ENCODE measurements around the gene P3H2.

The P3H2 gene

DNA sequence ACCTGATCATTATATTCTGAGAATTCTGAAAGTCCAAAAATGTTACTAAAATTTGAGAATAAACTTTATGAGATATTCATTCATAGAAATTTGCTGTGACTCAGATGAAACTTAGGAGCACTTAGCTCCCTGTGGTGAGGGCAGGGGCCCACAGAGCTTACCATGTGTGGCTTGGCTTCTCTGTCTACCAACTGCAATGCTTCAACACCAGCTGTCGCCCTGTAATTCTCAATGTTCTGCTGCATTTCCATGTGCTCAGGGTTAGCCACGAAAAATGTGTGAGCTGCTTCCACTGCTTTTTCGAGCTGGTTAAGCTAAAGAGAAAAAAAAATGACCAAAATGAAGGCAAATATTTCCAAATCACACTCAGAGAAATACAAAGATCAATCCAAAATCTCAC is 125.6 kb downstream of the P3H2 start:
- no peaks in the 10 kb centered on the region for H3K36me3 ChIP-seq (ENCODE audit: control insufficient read depth, low read depth, low read length)
- no peaks in the 10 kb centered on the region for H3K27me3 ChIP-seq (ENCODE audit: control insufficient read depth, insufficient read depth, low read length)
- no peak overlapping the region for H3K27ac ChIP-seq (ENCODE audit: low read length)

DNA sequence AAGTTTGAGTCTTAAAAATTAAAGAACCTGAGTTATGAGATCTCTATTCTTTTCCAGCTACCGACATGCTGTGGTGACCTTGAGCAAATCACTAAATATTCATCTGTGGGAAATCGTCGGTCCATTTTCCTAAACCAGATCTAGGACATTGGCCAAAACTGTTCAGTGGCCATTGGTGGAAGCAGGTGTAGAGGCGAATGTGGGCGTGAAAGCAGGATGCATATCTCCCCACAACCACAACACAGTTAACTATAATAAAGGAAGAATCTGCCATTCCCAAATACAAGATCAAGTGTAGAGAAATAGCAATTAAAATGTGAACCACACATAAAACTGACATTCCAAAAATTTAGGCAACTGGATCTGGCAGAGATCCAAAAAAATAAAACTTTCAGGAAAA is 129.9 kb downstream of the P3H2 start:
- H3K9ac ChIP-seq (ENCODE audit: low read length) = no peak overlapping the region
- H3K27ac ChIP-seq (ENCODE audit: low read length) = no peak overlapping the region
- H3K9me3 ChIP-seq (ENCODE audit: control insufficient read depth, low read depth, low read length) = no peaks in the 10 kb centered on the region
- no peaks in the 10 kb centered on the region for H3K27me3 ChIP-seq (ENCODE audit: control insufficient read depth, insufficient read depth, low read length)
- no peak overlapping the region for H3K4me3 ChIP-seq (ENCODE audit: low read length)
- H3K4me1 ChIP-seq (ENCODE audit: control insufficient read depth, low read depth, low read length) = peaks cover 32% of the 10 kb centered on the region
- H3K36me3 ChIP-seq (ENCODE audit: control insufficient read depth, low read depth, low read length) = no peaks in the 10 kb centered on the region

More for the DNA sequence above, 125.6 kb downstream of the P3H2 start:
- H3K9me3 ChIP-seq (ENCODE audit: control insufficient read depth, low read depth, low read length) = no peaks in the 10 kb centered on the region
- peak overlapping the region; percentile 28 for H3K9ac ChIP-seq (ENCODE audit: low read length)
- peaks cover 42% of the 10 kb centered on the region for H3K4me1 ChIP-seq (ENCODE audit: control insufficient read depth, low read depth, low read length)
- peak overlapping the region; percentile 18 for H3K4me3 ChIP-seq (ENCODE audit: low read length)

DNA sequence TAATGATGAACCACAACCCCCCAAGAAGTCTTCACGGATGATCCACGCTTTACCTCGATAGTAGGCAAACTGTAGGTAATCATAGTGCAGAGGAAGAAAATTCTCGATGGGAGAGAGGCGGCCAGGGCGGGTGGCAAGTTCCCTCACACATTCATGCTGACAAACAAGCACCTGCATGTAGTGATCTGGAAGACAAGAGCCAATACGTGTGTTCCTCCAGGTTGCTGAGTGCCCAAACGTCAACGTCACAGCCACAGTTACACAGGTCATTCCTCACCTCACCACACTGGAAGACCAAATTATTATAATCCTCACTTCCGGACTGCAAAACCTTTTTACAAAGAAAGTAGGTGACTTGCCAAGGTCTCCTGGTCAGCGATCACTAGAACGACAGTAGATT is 131.8 kb downstream of the P3H2 start:
- Histone ChIP-seq H3K4me3 (ENCODE audit: low read length) (no peak overlapping the region), H3K9ac (ENCODE audit: low read length) (no peak overlapping the region), H3K27me3 (ENCODE audit: control insufficient read depth, insufficient read depth, low read length) (no peaks in the 10 kb centered on the region), H3K36me3 (ENCODE audit: control insufficient read depth, low read depth, low read length) (no peaks in the 10 kb centered on the region), H3K4me1 (ENCODE audit: control insufficient read depth, low read depth, low read length) (peaks cover 21% of the 10 kb centered on the region), H3K9me3 (ENCODE audit: control insufficient read depth, low read depth, low read length) (no peaks in the 10 kb centered on the region), H3K27ac (ENCODE audit: low read length) (no peak overlapping the region)

DNA sequence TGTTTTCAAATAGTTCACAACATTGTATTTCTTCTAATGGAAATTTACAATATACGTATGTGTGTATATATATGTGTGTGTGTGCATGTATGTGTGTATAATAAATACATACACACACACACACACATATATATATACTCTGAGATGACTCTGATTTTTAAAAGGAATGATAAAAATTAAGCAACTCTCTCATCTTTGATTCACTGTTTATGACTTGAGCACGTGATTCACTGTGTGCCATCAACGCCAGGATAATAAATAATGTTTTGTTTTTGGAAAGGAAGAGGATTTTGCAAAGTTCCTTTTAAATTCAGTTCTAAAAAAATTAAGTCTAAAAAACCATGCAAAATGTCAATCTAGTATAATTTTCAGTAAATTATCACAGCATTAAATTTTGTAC is 132.4 kb downstream of the P3H2 start:
- Histone ChIP-seq H3K4me1 (ENCODE audit: control insufficient read depth, low read depth, low read length) (peaks cover 25% of the 10 kb centered on the region), H3K27me3 (ENCODE audit: control insufficient read depth, insufficient read depth, low read length) (no peaks in the 10 kb centered on the region), H3K4me3 (ENCODE audit: low read length) (no peak overlapping the region), H3K36me3 (ENCODE audit: control insufficient read depth, low read depth, low read length) (no peaks in the 10 kb centered on the region), H3K27ac (ENCODE audit: low read length) (no peak overlapping the region), H3K9ac (ENCODE audit: low read length) (no peak overlapping the region), H3K9me3 (ENCODE audit: control insufficient read depth, low read depth, low read length) (no peaks in the 10 kb centered on the region)

DNA sequence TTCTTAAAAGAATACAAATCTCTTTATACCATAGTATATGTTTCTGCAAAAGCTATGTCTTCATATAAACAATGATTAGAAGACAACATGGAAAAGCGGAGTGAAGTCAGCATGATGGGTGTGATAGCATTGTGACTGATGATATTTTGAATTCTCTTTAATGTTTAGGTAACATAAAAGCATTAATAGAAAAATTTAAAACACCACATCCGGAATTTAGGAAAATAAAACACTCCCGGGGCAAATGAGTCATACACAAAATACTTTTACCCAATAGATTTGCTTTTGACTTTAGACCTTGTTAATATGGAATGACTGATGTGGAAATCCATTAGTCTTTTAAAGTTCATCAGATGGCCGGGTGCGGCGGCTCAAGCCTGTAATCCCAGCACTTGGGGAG is 134.7 kb downstream of the P3H2 start:
- Histone ChIP-seq H3K9me3 (ENCODE audit: control insufficient read depth, low read depth, low read length) (no peaks in the 10 kb centered on the region), H3K36me3 (ENCODE audit: control insufficient read depth, low read depth, low read length) (no peaks in the 10 kb centered on the region), H3K4me3 (ENCODE audit: low read length) (no peak overlapping the region), H3K4me1 (ENCODE audit: control insufficient read depth, low read depth, low read length) (peaks cover 40% of the 10 kb centered on the region), H3K9ac (ENCODE audit: low read length) (no peak overlapping the region), H3K27me3 (ENCODE audit: control insufficient read depth, insufficient read depth, low read length) (no peaks in the 10 kb centered on the region), H3K27ac (ENCODE audit: low read length) (no peak overlapping the region)

DNA sequence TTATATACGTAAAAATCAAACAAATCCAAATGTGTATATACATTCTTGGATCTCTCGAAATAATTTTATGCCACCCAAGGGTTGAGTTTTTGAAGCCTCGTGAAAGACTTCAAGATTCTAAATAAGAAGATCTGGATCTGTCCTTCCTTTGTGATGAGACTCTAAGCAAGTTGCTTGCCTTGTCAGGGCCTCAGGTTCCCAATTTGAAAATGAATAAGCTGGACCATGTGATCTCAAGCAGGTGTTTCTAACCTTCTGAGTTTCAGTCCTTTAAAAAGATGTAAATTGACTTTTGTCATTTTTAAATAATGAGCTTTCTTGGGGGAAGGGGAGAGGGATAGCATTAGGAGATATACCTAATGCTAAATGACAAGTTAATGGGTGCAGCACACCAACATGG is 137.1 kb downstream of the P3H2 start:
- Histone ChIP-seq H3K27ac (ENCODE audit: low read length) (no peak overlapping the region), H3K36me3 (ENCODE audit: control insufficient read depth, low read depth, low read length) (no peaks in the 10 kb centered on the region), H3K9me3 (ENCODE audit: control insufficient read depth, low read depth, low read length) (no peaks in the 10 kb centered on the region), H3K4me3 (ENCODE audit: low read length) (peak overlapping the region; percentile 6), H3K27me3 (ENCODE audit: control insufficient read depth, insufficient read depth, low read length) (no peaks in the 10 kb centered on the region), H3K4me1 (ENCODE audit: control insufficient read depth, low read depth, low read length) (peaks cover 26% of the 10 kb centered on the region), H3K9ac (ENCODE audit: low read length) (no peak overlapping the region)

DNA sequence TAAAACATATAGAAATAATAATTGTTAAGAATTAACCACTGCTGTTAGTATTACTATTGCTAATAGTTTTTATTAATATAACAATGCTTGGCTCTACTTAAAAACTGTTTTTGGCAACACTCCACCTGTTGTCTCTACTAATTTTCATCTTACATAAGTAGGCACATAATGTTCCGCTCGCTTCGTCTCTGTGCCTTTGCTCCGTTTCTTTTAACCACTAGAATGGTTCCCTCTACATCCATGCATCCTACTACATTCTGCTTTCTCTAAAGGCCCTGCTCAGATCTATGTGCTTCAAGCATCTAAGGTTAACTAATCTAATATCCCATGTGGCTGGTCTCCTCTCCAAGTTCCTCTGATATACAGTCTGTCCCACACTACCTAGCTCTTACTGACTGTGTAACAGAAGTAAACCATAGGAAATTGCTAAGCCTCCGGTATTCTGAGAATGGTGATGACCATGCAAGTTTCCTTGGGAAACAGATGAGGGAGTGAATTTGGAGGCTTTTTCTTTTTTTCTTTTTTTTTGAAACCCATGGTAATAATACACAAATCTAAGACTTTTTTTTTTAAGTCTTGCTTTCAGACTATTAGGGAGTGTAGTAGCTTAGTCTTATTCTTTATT is 138.3 kb downstream of the P3H2 start:
- Histone ChIP-seq H3K27ac (ENCODE audit: low read length) (no peak overlapping the region), H3K9me3 (ENCODE audit: control insufficient read depth, low read depth, low read length) (no peaks in the 10 kb centered on the region), H3K36me3 (ENCODE audit: control insufficient read depth, low read depth, low read length) (no peaks in the 10 kb centered on the region), H3K27me3 (ENCODE audit: control insufficient read depth, insufficient read depth, low read length) (no peaks in the 10 kb centered on the region), H3K4me3 (ENCODE audit: low read length) (no peak overlapping the region), H3K9ac (ENCODE audit: low read length) (no peak overlapping the region), H3K4me1 (ENCODE audit: control insufficient read depth, low read depth, low read length) (peaks cover 26% of the 10 kb centered on the region)

DNA sequence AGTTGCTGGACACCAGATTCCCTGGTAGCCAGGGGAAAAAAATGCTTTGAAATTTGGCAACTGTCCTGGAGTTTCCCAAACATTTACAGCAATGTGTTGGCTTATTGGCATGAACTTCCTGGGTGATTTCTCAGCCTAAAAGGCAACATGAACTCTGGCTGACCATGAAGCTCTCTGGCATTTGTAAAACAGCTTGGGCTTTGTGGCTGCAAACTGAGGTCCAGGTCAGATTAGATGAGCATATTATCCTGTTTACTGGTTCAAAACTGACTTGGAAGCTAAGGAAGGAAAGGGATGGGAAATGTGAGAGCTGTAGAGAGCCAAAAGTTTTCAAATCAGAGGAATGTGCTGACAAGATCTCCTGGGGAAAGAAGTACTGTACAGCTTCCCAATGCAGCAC is 139.0 kb downstream of the P3H2 start:
- Histone ChIP-seq H3K27ac (ENCODE audit: low read length) (no peak overlapping the region), H3K9me3 (ENCODE audit: control insufficient read depth, low read depth, low read length) (no peaks in the 10 kb centered on the region), H3K4me1 (ENCODE audit: control insufficient read depth, low read depth, low read length) (peaks cover 26% of the 10 kb centered on the region), H3K36me3 (ENCODE audit: control insufficient read depth, low read depth, low read length) (peaks cover 4% of the 10 kb centered on the region), H3K4me3 (ENCODE audit: low read length) (no peak overlapping the region), H3K27me3 (ENCODE audit: control insufficient read depth, insufficient read depth, low read length) (no peaks in the 10 kb centered on the region), H3K9ac (ENCODE audit: low read length) (no peak overlapping the region)

DNA sequence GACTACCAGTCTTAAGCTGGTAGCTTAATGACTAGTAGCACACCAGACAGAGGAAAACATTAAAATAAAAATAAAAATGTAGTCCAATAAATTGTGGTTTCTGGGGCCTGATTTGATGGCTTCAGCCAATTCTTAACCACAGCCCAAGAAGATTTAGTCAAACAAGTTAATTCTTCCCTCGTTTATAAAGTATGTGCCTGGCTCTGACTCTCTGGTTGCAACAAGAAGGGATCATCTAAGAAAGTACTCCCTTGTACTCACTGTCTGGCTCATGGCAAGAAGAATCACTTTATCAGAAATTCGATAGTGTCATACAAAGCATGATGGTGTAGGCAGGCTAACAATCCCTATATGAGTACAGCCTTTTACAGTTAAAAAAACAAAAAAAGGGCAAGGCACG is 141.9 kb downstream of the P3H2 start:
- Histone ChIP-seq H3K27ac (ENCODE audit: low read length) (no peak overlapping the region), H3K9me3 (ENCODE audit: control insufficient read depth, low read depth, low read length) (no peaks in the 10 kb centered on the region), H3K4me3 (ENCODE audit: low read length) (no peak overlapping the region), H3K27me3 (ENCODE audit: control insufficient read depth, insufficient read depth, low read length) (no peaks in the 10 kb centered on the region), H3K4me1 (ENCODE audit: control insufficient read depth, low read depth, low read length) (peaks cover 20% of the 10 kb centered on the region), H3K9ac (ENCODE audit: low read length) (no peak overlapping the region), H3K36me3 (ENCODE audit: control insufficient read depth, low read depth, low read length) (peaks cover 14% of the 10 kb centered on the region)

DNA sequence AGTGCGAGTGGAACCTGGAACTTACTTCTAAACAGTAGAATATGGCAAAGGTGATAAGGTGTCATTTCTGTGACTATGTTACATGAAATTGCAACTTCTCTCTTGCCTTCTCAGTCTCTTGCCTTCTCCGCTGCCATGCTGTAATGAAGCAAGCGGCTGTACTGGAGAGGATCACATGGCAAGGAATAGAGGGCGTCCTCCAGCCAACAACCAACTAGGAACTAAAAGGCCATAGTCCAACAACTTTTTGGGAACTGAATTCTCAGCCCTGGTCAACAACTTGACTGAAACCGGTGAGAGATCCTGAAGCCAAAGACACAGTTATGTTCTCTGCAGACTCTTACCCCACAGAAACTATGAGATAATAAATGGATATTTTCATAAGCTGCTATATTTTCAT is 143.5 kb downstream of the P3H2 start:
- Histone ChIP-seq H3K36me3 (ENCODE audit: control insufficient read depth, low read depth, low read length) (peaks cover 25% of the 10 kb centered on the region), H3K4me3 (ENCODE audit: low read length) (no peak overlapping the region), H3K27me3 (ENCODE audit: control insufficient read depth, insufficient read depth, low read length) (no peaks in the 10 kb centered on the region), H3K27ac (ENCODE audit: low read length) (no peak overlapping the region), H3K4me1 (ENCODE audit: control insufficient read depth, low read depth, low read length) (peaks cover 6% of the 10 kb centered on the region), H3K9ac (ENCODE audit: low read length) (no peak overlapping the region), H3K9me3 (ENCODE audit: control insufficient read depth, low read depth, low read length) (no peaks in the 10 kb centered on the region)

DNA sequence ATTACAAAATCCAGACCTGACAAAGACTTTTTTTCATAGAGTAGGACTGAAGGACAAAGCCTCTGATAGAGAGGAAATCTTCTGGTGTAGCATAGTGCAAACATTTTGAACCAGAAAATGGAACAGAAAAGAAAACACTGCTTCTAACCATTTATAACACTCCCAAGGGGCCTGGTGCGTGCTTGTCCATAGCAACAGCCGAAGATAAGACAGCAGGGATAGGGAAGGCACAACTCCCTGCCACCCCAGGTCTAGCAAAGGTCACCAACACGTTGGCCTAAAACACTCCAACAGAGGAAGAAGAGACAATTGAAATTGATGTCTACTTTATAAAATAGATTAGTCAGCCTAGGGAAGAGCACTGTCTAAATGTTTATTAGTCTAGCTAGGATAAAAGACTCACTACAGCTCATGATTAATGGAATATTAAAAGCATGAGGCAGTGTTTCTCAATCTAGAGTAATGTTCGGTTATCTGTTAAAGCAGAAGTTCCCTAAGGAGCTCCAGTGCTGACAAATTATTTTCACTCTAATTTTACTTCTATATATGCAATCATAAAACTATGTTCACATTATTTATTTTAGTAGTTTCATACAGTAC is 145.2 kb downstream of the P3H2 start:
- H3K36me3 ChIP-seq (ENCODE audit: control insufficient read depth, low read depth, low read length) = peaks cover 38% of the 10 kb centered on the region

DNA sequence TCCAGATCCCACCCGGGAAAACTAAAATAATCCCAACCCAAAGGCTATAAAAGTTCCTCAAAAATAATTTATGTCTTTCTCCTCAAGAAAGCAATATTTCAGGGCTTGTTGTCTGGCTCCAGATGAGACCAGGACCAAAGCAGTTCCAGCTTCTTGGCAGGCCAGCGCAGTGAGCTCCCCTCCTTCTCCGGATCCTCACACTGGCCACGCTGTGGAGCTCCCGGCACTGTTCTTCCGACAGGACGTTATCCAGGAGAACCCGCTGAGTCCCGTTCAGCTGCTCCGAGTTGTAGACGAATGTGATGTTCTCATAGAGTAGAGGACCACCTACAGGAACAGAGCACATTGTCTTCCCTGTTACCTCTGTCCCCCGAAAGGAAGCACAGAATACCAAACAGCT is 146.3 kb downstream of the P3H2 start:
- Histone ChIP-seq H3K4me3 (ENCODE audit: low read length) (no peak overlapping the region), H3K9ac (ENCODE audit: low read length) (no peak overlapping the region), H3K27ac (ENCODE audit: low read length) (no peak overlapping the region), H3K4me1 (ENCODE audit: control insufficient read depth, low read depth, low read length) (no peaks in the 10 kb centered on the region), H3K36me3 (ENCODE audit: control insufficient read depth, low read depth, low read length) (peaks cover 43% of the 10 kb centered on the region), H3K9me3 (ENCODE audit: control insufficient read depth, low read depth, low read length) (no peaks in the 10 kb centered on the region), H3K27me3 (ENCODE audit: control insufficient read depth, insufficient read depth, low read length) (no peaks in the 10 kb centered on the region)

More for the DNA sequence above, 145.2 kb downstream of the P3H2 start:
- Histone ChIP-seq H3K9me3 (ENCODE audit: control insufficient read depth, low read depth, low read length) (no peaks in the 10 kb centered on the region), H3K9ac (ENCODE audit: low read length) (no peak overlapping the region), H3K27ac (ENCODE audit: low read length) (no peak overlapping the region), H3K4me1 (ENCODE audit: control insufficient read depth, low read depth, low read length) (no peaks in the 10 kb centered on the region), H3K4me3 (ENCODE audit: low read length) (no peak overlapping the region), H3K27me3 (ENCODE audit: control insufficient read depth, insufficient read depth, low read length) (no peaks in the 10 kb centered on the region)

Measured in iPS-18a (cell line).